Suprapubic skin (tissue), 4 donors: Measurements from ENCODE around the gene CACNB4.

Experiments
- EP300 ChIP-seq: sonication (generic); formaldehyde crosslinking; IDR thresholded peaks from one replicate; pipeline ENCODE4 v1.6.1; 2017; ENCODE audit warnings: antibody characterized with exemption
- POLR2AphosphoS5 ChIP-seq, 3 donors: sonication (generic); formaldehyde crosslinking; IDR thresholded peaks; one replicate each; pipeline ENCODE4 v1.6.1; 2017; ENCODE audit warnings: antibody characterized with exemption in 3 of 3
- TF ChIP-seq, protein P1 (sequence below), 2 donors: fragments of 200-600 bp in 1 of 2; fragments of 450-650 bp in 1 of 2; sonication (generic) in 1 of 2; IDR thresholded peaks; one replicate each; pipeline ENCODE4 v1.5.1; 2016 to 2019; ENCODE audit warnings: antibody characterized with exemption in 2 of 2, mild to moderate bottlenecking in 1 of 2, moderate library complexity in 1 of 2

DNA sequence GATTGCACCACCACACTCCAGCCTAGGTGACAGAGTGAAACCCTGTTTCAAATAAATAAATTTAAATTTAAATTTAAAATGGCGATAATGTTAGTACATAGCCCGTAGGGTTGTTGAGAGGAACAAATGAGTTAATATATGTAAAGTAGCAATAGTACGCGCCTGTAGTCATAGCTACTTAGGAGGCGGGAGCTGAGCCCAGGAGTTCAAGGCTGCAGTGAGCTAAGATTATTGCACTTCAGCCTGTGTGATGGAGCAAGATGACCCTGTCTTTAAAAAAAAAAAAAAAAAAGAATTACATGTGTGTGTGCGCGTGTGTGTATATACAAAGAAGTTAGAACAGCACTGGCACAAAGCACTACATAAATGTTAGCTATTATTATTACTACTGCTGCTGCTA lies 153.2 kb downstream of the CACNB4 start:
- TF ChIP-seq EP300 (no peak), POLR2AphosphoS5 (IDR thresholded peaks at IDR 0.05) (no peak)
- TF ChIP-seq, protein P1, sequence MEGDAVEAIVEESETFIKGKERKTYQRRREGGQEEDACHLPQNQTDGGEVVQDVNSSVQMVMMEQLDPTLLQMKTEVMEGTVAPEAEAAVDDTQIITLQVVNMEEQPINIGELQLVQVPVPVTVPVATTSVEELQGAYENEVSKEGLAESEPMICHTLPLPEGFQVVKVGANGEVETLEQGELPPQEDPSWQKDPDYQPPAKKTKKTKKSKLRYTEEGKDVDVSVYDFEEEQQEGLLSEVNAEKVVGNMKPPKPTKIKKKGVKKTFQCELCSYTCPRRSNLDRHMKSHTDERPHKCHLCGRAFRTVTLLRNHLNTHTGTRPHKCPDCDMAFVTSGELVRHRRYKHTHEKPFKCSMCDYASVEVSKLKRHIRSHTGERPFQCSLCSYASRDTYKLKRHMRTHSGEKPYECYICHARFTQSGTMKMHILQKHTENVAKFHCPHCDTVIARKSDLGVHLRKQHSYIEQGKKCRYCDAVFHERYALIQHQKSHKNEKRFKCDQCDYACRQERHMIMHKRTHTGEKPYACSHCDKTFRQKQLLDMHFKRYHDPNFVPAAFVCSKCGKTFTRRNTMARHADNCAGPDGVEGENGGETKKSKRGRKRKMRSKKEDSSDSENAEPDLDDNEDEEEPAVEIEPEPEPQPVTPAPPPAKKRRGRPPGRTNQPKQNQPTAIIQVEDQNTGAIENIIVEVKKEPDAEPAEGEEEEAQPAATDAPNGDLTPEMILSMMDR (IDR thresholded peaks at IDR 0.05): no peak
